WTC11 (cell line): Measurements from ENCODE around the gene JAKMIP3. TPM values are rescaled to one million over a fixed set of nuclear protein-coding genes. Genes with fewer than 3 reads are reported as not detected.

ENCODE experiments used
- ATAC-seq: fragments of 200-7000 bp; cut with Tn5 transposase; 2 replicates; pipeline ENCODE4 v1.10.0; 2021; ENCODE audit warnings: mild to moderate bottlenecking, moderate library complexity
- CTCF ChIA-PET: fragments of 300-600 bp; sonication (Branson Sonifier 250); formaldehyde crosslinking; loops from one replicate; lab custom pipeline; 2021; ENCODE audit warnings: antibody characterized with exemption; lab: Charles Lee
- POLR2A ChIA-PET: fragments of 350-600 bp; sonication (Branson Sonifier 250); formaldehyde crosslinking; loops from one replicate; lab custom pipeline; 2021; ENCODE audit warnings: antibody characterized with exemption; lab: Charles Lee
- DNase-seq: peaks from one replicate; pipeline ENCODE4 v3.0.0; 2021; ENCODE audit warnings: low spot score
- H3K27ac Mint-ChIP-seq: 2 replicates; pipeline ENCODE4 v1.8.0; 2021; ENCODE audit warnings: mixed read lengths
- H3K27me3 Mint-ChIP-seq: 2 replicates; pipeline ENCODE4 v1.8.0; 2021; ENCODE audit warnings: low read depth, mild to moderate bottlenecking, moderate library complexity, mixed read lengths
- H3K36me3 Mint-ChIP-seq: 2 replicates; pipeline ENCODE4 v1.8.0; 2021; ENCODE audit warnings: mixed read lengths
- H3K4me1 Mint-ChIP-seq: 2 replicates; pipeline ENCODE4 v1.8.0; 2022; ENCODE audit warnings: mixed read lengths
- H3K4me3 Mint-ChIP-seq: 2 replicates; pipeline ENCODE4 v1.8.0; 2021; ENCODE audit warnings: mild to moderate bottlenecking, moderate library complexity, mixed read lengths
- H3K9me3 Mint-ChIP-seq: 2 replicates; pipeline ENCODE4 v1.8.0; 2021; ENCODE audit warnings: mixed read lengths
- AR ChIP-seq: fragments of 250-450 bp; sonication (Bioruptor Pico); IDR thresholded peaks from 2 replicates; pipeline ENCODE4 v1.9.0; 2021; ENCODE audit warnings: mild to moderate bottlenecking
- ATF2 ChIP-seq: sonication (generic); formaldehyde crosslinking; IDR thresholded peaks from 2 replicates; pipeline ENCODE4 v1.8.1; 2022; ENCODE audit warnings: low read depth, missing genetic modification reagents, borderline replicate concordance
- HMGXB4 ChIP-seq: sonication (generic); formaldehyde crosslinking; IDR thresholded peaks from 2 replicates; pipeline ENCODE4 v1.8.1; 2023; ENCODE audit warnings: mild to moderate bottlenecking, moderate library complexity, missing genetic modification reagents
- NR1H2 ChIP-seq: sonication (generic); formaldehyde crosslinking; IDR thresholded peaks from 2 replicates; pipeline ENCODE4 v1.9.0; 2021; ENCODE audit warnings: mild to moderate bottlenecking, moderate library complexity, missing genetic modification reagents
- NR2C2 ChIP-seq: sonication (generic); formaldehyde crosslinking; IDR thresholded peaks from 2 replicates; pipeline ENCODE4 v1.8.0; 2022; ENCODE audit warnings: mild to moderate bottlenecking, missing genetic modification reagents
- NR3C1 ChIP-seq: sonication (generic); formaldehyde crosslinking; conservative IDR thresholded peaks from 2 replicates; pipeline ENCODE4 v1.8.1; 2023; ENCODE audit warnings: low read depth, mild to moderate bottlenecking, missing genetic modification reagents
- STAT6 ChIP-seq: sonication (generic); formaldehyde crosslinking; conservative IDR thresholded peaks from 2 replicates; pipeline ENCODE4 v1.8.1; 2023; ENCODE audit warnings: mild to moderate bottlenecking, low read depth, missing genetic modification reagents, moderate library complexity
- TEAD1 ChIP-seq: sonication (generic); formaldehyde crosslinking; IDR thresholded peaks from 2 replicates; pipeline ENCODE4 v1.8.0; 2022; ENCODE audit warnings: mild to moderate bottlenecking, missing genetic modification reagents
- ZBTB43 ChIP-seq: sonication (generic); formaldehyde crosslinking; IDR thresholded peaks from 2 replicates; pipeline ENCODE4 v1.8.1; 2023; ENCODE audit warnings: mild to moderate bottlenecking, missing genetic modification reagents
- ZNF263 ChIP-seq: sonication (generic); formaldehyde crosslinking; IDR thresholded peaks from 2 replicates; pipeline ENCODE4 v1.8.1; 2022; ENCODE audit warnings: low read depth, mild to moderate bottlenecking, moderate library complexity, missing genetic modification reagents
- total RNA-seq: library from RNA; stranded (reverse); gene quantifications from 3 replicates; pipeline ENCODE4 v1.2.3, GENCODE V29; 2021
- TF ChIP-seq, protein P1 (sequence below): sonication (generic); formaldehyde crosslinking; IDR thresholded peaks from 2 replicates; pipeline ENCODE4 v1.8.0; 2022; ENCODE audit warnings: mild to moderate bottlenecking, missing genetic modification reagents
- TF ChIP-seq, protein P2 (sequence below): sonication (generic); formaldehyde crosslinking; conservative IDR thresholded peaks from 2 replicates; pipeline ENCODE4 v1.8.1; 2022; ENCODE audit warnings: mild to moderate bottlenecking, missing genetic modification reagents
- TF ChIP-seq, protein P3 (sequence below): fragments of 250-450 bp; sonication (Bioruptor Pico); IDR thresholded peaks from 2 replicates; pipeline ENCODE4 v1.9.0; 2021; ENCODE audit warnings: moderate library complexity, mild to moderate bottlenecking, inconsistent platforms, borderline replicate concordance

The JAKMIP3 gene
- total RNA-seq, 1 experiment from 2014 or later = 1.7 TPM

GRCh38 chr10:132112611-132113010 lies 46.9 kb downstream of the JAKMIP3 start:
- DNase-seq (no peak), ATAC-seq (no peak)
- Mint-ChIP-seq H3K36me3 (no peaks in the 10 kb centered on the region), H3K27ac (no peak overlapping the region), H3K27me3 (no peaks in the 10 kb centered on the region), H3K4me1 (no peaks in the 10 kb centered on the region), H3K4me3 (no peak overlapping the region), H3K9me3 (no peaks in the 10 kb centered on the region)
- ChIA-PET CTCF (no interaction called here), POLR2A (no interaction called here)
- TF ChIP-seq ZNF263 (CRISPR knock-in tag) (no peak), STAT6 (no peak), NR1H2 (CRISPR knock-in tag) (no peak), AR (CRISPR knock-in tag) (no peak), ZBTB43 (CRISPR knock-in tag) (no peak), NR2C2 (no peak), HMGXB4 (CRISPR knock-in tag) (no peak), TEAD1 (CRISPR knock-in tag) (no peak), NR3C1 (CRISPR knock-in tag) (no peak), ATF2 (no peak)
- TF ChIP-seq, protein P1, sequence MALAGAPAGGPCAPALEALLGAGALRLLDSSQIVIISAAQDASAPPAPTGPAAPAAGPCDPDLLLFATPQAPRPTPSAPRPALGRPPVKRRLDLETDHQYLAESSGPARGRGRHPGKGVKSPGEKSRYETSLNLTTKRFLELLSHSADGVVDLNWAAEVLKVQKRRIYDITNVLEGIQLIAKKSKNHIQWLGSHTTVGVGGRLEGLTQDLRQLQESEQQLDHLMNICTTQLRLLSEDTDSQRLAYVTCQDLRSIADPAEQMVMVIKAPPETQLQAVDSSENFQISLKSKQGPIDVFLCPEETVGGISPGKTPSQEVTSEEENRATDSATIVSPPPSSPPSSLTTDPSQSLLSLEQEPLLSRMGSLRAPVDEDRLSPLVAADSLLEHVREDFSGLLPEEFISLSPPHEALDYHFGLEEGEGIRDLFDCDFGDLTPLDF (CRISPR knock-in tag) = no peak
- TF ChIP-seq, protein P2, sequence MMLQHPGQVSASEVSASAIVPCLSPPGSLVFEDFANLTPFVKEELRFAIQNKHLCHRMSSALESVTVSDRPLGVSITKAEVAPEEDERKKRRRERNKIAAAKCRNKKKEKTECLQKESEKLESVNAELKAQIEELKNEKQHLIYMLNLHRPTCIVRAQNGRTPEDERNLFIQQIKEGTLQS (CRISPR knock-in tag) = no peak
- TF ChIP-seq, protein P3, sequence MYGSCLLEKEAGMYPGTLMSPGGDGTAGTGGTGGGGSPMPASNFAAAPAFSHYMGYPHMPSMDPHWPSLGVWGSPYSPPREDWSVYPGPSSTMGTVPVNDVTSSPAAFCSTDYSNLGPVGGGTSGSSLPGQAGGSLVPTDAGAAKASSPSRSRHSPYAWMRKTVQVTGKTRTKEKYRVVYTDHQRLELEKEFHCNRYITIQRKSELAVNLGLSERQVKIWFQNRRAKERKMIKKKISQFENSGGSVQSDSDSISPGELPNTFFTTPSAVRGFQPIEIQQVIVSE = no peak
